Gastroesophageal sphincter (tissue), 3 donors: ENCODE results near the gene FCER2.

Experiments used
- CTCF ChIP-seq, 4 experiments: fragments of 200-600 bp in 2 of 4; fragments of 450-650 bp in 2 of 4; sonication (generic) in 1 of 4; IDR thresholded peaks; one replicate each; pipeline ENCODE4 v1.5.1; 2017 to 2019; ENCODE audit warnings: antibody characterized with exemption in 4 of 4, mild to moderate bottlenecking in 2 of 4, moderate library complexity in 2 of 4
- EP300 ChIP-seq: sonication (generic); formaldehyde crosslinking; IDR thresholded peaks from one replicate; pipeline ENCODE4 v1.6.1; 2017; ENCODE audit warnings: antibody characterized with exemption, mild to moderate bottlenecking
- POLR2A ChIP-seq, 2 donors: fragments of 450-650 bp; IDR thresholded peaks; one replicate each; pipeline ENCODE4 v1.6.1; 2017; ENCODE audit warnings: antibody characterized with exemption in 2 of 2, mild to moderate bottlenecking in 2 of 2, moderate library complexity in 1 of 2
- POLR2AphosphoS5 ChIP-seq: sonication (generic); formaldehyde crosslinking; IDR thresholded peaks from one replicate; pipeline ENCODE4 v1.6.1; 2017; ENCODE audit warnings: antibody characterized with exemption

- TF ChIP-seq POLR2AphosphoS5 (no peak), CTCF (IDR thresholded peaks at IDR 0.05) (no peak), POLR2A (IDR thresholded peaks at IDR 0.05) (no peak), EP300 (no peak)
Measured at GRCh38 chr19:7658219-7658686, 43.7 kb downstream of the FCER2 start.
